GM15510 (cell line): Measurements from ENCODE around the gene PKP1.

ENCODE experiments used
- POLR2A ChIP-seq: IDR thresholded peaks from 3 replicates; pipeline ENCODE4 v1.6.1; 2011; ENCODE audit warnings: borderline replicate concordance; ENCODE audit not compliant: insufficient read length; ENCODE audit errors: extremely low read depth

PKP1 gene

DNA sequence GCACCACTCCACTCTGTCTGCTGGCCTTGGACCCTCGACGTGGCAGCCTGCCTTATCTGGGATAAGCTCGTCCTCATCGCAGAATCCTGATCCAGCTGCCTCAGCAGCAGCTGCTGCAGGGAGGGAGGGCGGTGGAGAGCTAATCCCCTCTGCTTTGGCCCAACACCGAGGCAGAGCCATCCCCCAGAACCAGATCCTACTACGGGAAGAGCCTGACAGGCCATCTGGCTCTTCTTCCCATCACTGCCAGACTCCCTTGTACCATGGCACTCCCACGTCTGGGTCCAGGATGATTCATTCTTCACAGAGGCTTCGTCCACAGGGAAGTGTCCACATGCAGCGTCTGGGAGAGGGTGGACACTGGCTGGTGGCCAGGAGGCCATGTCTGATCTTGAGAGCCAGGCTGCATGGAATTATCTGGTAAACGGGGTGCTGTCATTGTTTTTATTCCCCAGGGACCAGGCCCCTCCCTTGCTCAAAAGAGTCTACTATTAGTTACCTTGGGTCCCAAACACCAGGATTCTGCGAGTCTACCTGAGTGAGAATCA is 14.6 kb upstream of the PKP1 start:
- TF ChIP-seq POLR2A, result no peak

DNA sequence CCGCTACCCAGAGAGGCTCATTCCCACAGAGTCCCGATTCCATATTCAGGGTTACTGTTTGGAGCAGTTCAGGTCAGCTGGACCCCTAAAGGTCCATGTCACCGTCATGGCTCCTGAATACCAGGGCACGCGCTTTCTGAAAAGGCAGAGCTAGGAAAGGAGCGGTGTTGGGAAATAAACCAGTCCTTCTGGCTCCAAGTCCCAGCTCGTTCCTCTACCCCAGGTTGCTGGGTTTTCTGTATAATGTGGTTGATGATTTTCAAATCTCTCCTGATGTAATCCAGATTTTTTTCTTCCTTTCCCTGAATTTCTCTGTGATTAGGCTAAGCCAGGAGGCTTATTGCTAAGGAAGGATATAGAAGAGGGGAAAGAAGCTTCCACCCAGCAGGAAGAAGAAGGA is 14.0 kb upstream of the PKP1 start:
- no peak for TF ChIP-seq POLR2A

DNA sequence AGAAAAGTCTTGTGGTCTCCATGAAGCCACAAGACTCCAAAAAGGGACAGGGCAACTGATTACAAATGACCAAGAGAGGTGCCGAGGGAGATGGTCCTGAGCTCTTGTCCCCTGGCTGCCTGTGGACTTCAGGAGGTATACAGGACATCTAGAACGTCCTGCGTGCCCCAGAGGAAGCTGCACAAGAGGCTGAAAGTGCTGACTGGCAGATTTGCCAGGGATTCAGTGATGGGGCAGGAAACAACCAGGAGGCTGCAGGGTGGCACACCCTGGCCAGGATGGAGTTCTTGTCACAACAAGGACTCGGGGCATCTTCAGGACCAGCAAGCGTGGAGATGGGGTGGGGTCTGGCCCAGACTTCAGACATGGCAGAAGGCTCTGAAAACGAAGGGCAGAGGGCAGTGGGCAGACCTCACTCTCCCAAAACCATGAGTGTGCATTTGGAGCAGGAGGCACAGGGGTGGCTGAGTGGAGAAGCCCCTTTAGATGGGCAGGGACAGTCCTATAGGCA is 13.4 kb upstream of the PKP1 start:
- no peak for TF ChIP-seq POLR2A

DNA sequence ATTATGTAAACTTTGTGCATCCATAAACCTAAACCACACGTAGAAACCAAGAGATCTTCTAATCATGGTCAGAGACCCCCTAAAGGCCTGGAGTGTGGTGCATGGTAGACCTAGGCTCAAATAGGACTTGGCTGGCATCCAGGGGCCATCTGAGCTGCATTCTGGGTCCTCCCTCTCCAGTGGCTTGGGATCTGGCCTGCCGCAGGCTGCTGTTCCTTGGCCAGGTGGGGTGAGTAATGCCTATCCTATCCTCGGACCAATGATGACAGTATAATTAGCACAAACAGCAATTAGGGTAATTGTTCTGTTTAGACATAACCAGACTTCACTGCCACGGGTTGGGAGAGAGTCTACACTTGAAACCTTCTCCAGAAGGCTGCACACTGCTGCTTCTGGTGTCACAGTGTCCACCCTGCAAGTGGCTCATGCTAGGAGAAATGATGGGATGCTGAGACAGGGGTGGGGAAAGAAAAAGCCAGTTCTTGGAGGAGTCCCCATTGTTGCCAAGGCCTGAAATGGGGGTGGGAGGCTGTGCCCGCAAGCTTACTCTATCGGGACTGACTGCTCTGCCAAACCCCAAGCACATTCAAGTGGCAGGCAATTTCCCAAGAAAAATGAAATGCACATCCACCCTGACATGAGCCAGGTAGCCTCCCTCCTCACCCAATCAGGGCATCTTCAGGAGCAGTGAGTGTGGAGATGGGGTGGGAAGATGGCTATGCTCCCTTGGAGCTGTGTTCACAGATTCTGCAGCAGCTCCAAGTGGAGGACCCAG is 12.5 kb upstream of the PKP1 start:
- no peak for TF ChIP-seq POLR2A

DNA sequence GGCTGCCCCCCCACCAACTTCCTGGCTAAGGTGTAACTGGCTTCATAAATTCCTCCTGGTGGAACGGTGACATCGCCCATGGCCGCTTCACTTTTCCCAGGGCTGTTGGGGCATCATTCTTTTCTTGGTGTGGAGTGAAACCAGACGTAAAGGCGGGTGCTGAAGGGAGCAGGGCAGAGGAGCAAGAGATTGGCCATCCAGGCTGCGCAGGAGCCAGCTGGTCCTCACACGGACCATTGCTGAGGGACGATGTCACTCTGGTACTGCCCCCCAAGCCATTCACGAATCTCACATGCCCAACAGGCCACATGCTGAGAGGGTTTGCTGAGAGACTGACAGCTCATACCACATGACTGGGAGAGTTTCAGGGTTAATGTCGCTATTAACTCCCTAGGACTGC is 10.5 kb upstream of the PKP1 start:
- no peak for TF ChIP-seq POLR2A

DNA sequence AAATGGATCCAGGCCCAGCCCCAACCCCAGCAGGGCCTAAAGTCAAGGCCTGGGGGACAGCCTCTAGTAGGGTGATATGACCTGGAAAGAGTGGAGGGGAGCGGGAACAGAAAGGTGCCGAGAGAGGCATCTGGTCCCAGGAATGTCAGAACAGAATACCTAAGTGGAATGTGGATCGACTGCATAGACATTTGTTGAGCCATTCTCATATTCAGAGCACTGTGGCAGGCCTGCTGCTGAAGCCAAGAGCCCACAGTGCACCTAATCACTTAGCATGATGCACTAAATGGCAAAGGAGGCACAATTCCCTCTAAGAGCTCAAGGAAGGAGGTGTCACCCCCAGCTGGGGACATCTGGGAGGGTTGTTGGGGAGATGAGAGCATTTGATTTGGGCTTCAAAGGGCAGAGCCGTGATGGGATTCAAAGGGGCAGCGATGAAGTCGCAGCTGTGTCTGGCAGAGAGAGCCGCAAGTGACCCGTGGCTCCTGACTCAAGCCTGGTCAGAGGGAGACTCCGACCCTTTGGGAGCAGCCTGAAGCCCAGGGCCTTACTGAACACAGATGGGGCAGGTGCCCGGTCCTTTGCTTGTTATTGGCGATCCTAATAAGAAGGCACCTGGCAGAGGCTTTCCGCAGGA is 8.6 kb upstream of the PKP1 start:
- TF ChIP-seq POLR2A, result no peak

DNA sequence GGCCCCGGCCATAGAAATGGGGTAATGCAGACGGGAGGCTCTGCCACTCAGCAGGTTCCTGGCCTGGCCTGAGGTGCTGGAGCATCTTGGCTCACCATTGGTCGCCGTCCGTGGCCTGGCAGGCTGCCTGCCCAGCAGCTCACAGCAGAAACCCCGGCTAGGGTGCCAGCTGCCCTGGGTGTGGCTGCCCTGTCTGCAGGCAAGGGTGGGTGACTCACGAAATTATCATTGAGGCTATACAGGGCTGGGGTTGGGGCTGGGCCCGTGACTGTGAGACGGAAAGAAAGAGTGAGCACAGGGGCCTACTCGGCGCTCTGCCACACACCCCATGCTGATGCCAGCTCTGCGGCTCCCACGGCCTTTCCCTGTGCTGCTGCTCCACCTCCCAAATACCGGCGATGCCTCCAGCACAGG is 8.0 kb upstream of the PKP1 start:
- TF ChIP-seq POLR2A, result no peak

DNA sequence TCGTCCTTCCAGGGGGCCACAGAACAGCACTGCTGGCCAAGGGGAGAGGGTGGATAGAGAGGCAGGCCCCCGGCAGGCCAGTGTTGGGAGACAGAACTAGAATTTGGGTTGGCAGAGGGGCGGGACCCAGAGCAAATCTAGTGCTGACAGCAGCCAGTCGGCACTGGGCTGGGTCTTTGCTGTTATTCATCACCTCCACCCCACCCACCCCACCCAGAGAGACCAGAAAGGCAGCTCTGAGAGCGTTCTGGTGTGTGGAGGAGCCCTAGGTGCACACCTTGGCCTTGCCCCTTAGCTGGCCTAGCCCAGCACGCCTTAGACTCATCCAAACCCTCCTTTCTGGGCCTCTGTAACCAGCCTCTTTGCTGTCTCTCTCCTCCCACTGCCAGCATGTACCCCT is 6.4 kb upstream of the PKP1 start:
- TF ChIP-seq POLR2A, result no peak

DNA sequence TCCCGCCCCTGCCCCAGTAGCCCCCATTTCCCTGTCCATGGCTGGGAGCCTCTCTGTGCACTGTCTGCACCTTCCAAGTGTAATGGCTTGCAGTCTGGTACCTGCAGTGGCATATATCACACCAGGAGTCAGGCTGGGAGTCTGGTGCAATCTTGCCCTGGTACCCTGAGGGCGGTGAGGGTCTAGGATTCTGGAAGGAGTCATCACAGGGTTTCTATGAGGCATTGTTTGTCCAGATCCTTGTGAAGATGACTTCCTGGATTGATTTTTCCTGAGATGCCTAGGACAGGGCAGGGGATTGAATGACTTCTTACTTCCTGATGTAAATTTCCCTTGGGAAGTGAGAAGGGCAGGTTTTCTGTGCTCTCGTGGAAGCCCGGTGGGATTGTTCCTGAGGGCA is 5.9 kb upstream of the PKP1 start:
- TF ChIP-seq POLR2A, result no peak

DNA sequence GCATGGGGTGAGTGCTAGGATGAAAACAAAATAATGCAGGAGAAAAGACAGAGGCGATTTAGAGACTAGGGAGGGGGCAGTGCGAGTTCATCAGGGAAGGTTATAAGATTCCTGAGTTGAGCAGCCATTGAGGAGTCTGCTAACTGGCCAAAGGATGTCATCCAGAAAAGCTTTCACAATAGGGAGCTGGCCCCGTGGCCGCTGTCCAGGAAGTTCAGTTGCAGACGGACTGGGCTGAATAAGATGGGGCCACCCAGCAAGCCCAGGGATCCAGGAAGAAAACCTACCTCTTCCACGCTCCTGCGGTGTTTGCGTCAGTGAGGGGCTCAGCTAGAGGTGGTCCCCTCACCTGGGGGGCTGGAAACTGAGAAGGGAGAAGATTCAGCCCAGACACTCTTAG is 4.0 kb upstream of the PKP1 start:
- TF ChIP-seq POLR2A, result no peak

DNA sequence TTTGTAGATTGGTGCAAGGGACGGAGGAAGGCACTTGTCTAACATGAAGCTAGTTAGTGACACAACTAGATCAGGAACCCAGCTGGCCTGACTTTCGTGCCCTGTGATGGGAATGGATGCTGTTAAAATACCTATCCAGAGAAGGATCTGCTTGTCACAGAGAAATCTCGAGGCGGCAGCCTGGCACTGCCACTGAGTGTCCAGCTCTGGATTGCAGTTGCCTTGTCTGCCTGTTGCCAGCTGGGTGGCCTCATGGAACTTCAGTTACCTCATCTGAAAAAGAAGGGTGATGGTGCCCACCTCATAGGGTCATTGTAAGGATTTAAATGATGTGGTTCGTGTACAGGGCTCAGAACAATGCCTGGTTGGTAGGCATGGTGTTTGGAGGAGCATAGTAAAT is 2.4 kb upstream of the PKP1 start:
- no peak for TF ChIP-seq POLR2A

DNA sequence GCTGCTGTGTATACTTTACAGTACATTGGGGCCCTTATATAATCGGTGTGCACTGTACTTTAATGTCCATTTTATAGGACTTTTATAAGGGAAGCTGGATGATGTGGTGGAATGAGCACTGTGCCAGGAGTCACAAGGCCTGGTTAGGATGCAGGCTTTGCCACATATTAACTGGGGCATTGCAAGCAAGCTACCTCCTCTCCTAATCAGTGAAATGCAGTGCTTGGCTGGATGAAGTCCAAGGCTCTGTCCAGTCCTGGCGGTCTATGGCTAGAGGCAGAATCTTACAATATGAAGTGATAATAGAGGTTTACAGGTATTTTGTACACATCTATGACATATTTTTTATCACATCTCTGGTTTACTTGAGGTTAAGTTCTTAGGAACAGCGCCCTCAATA is 1.7 kb upstream of the PKP1 start:
- TF ChIP-seq POLR2A, result no peak

DNA sequence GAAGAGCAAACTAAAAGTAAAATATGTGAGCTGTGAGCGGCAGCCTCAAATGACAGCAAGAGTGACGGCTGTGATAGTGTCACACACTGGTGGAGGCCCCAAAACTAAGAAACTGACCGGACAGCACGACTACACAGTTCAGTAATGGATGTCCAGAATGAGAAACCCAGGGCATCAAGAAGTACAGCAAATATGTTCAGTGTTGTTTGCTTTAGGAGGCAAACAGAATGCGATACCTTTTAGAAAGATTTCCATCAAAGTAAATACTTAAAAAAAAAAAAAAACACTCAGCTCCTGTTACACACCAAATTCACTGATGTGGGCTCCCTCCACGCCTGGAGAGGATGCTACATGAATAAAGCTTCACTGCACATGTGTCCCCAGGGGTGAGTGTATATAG is 1.1 kb upstream of the PKP1 start:
- TF ChIP-seq POLR2A, result no peak

DNA sequence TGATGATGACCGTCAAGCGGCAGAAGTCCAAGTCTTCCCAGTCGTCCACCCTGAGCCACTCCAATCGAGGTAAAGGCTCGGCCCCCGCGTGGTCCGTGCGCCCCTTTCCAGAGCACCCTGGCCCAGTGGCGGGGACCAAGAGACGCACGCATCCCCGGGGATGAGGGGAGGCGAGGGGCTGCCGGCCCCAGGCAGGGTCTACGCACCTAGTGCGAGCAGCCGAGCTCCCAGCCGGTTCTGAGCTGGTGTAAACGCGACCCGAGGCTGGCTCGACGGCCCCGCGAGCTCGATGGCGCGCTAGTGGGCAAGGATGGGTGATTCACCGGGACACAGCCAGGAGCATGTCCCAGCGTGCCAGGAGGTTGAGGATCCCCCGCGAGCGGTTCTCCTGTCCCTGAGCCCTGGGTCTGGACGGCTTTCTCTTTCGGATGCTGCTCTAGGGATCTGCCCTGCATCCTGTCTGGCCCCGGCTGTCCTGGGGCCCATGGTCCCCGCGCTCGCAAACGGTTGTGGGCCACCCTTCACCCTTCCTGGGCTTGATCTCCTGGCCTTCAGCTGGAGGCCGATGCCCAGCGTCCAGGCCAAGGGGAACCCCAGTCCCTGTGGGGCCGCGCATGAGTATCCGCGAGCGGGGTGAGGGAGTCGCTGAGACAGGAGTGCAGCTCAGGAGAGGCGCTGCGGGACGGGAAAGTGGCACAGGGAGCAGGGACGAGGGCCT is 689 bp downstream of the PKP1 start:
- TF ChIP-seq POLR2A, result no peak

DNA sequence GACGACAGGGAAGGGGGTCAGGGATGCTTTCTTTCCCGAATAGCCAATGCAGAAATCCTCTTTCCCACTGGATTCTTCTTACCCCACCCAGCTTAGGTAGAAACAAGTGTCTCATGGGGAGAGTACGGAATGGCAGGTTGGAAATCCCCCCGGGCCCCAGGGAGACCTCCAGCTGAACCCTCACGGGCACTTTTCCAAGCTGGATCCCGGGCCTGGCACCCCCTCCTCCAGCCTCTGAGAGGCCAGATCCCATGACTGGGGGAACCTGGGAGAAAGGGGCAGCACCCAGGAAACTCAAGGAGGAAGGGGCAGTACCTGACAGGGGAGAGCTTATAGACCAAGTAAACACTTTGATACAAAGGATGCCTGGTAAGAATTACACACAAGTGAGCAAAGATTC is 1.3 kb downstream of the PKP1 start:
- no peak for TF ChIP-seq POLR2A
